ENCODE data around the gene ARRB2.

The ARRB2 gene

DNA sequence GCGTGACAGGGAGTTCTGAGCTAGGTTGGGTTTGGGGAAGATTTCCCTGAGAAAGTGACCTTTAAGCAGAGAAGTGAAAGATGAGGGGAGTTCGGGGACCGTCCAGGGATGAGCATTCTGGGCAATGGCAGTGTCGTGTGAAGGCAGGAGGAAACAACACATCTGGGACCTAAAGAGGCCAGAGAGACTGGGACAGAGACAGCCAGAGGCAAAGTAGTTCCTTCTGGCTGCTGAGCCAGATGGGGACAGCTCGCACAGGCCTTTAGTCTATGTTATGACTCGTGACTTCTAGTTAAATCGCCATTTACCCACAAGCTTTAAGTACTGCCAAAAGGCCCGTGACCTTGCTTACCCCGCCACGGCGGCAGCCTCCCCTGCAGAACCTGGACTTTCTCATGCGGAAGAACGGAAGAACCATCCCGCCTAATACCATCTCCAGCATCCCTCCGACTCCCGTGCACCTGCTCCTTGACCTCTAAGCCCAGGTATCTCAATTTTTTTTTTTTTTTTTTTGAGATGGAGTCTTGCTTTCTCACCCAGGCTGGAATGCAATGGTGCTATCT lies 12.3 kb downstream of the ARRB2 start:
- H3K27ac ChIP-seq (ENCODE audit: low read depth, low read length): no peak overlapping the region

GRCh38 chr17:4724650-4725049 lies 14.2 kb downstream of the ARRB2 start:
- Histone ChIP-seq H3K4me1 (ENCODE audit: control insufficient read depth in 1 of 2, insufficient read depth in 2 of 2, low read length in 2 of 2) (peaks cover 25 to 29% of the 10 kb centered on the region in 2 donors), H3K27me3 (ENCODE audit: control insufficient read depth in 1 of 2, insufficient read depth in 2 of 2, low read length in 2 of 2) (no peaks in the 10 kb centered on the region), H3K9me3 (ENCODE audit: control insufficient read depth in 1 of 2, low read length in 2 of 2) (no peaks in the 10 kb centered on the region), H3K36me3 (ENCODE audit: control insufficient read depth in 1 of 2, insufficient read depth in 2 of 2, low read length in 2 of 2) (peaks cover 0 to 9% of the 10 kb centered on the region in 2 donors), H3K9ac (ENCODE audit: low read depth in 1 of 2, low read length in 2 of 2) (no peak overlapping the region), H3K27ac (ENCODE audit: low read depth, low read length) (no peak overlapping the region), H3K4me3 (ENCODE audit: low read depth in 1 of 2, low read length in 2 of 2) (no peak overlapping the region)

More for the DNA sequence above, 12.3 kb downstream of the ARRB2 start:
- Histone ChIP-seq H3K4me3 (ENCODE audit: low read depth in 1 of 2, low read length in 2 of 2) (no peak overlapping the region), H3K36me3 (ENCODE audit: control insufficient read depth in 1 of 2, insufficient read depth in 2 of 2, low read length in 2 of 2) (peaks cover 0 to 26% of the 10 kb centered on the region in 2 donors), H3K27me3 (ENCODE audit: control insufficient read depth in 1 of 2, insufficient read depth in 2 of 2, low read length in 2 of 2) (no peaks in the 10 kb centered on the region), H3K9ac (ENCODE audit: low read depth in 1 of 2, low read length in 2 of 2) (no peak overlapping the region), H3K4me1 (ENCODE audit: control insufficient read depth in 1 of 2, insufficient read depth in 2 of 2, low read length in 2 of 2) (peaks cover 30 to 34% of the 10 kb centered on the region in 2 donors), H3K9me3 (ENCODE audit: control insufficient read depth in 1 of 2, low read length in 2 of 2) (no peaks in the 10 kb centered on the region)

GRCh38 chr17:4725646-4726310 lies 15.3 kb downstream of the ARRB2 start:
- Histone ChIP-seq H3K36me3 (ENCODE audit: control insufficient read depth in 1 of 2, insufficient read depth in 2 of 2, low read length in 2 of 2) (peaks cover 0 to 3% of the 10 kb centered on the region in 2 donors), H3K9me3 (ENCODE audit: control insufficient read depth in 1 of 2, low read length in 2 of 2) (no peaks in the 10 kb centered on the region), H3K4me1 (ENCODE audit: control insufficient read depth in 1 of 2, insufficient read depth in 2 of 2, low read length in 2 of 2) (peaks cover 17 to 19% of the 10 kb centered on the region in 2 donors), H3K27ac (ENCODE audit: low read depth, low read length) (peak overlapping the region; percentile 5), H3K27me3 (ENCODE audit: control insufficient read depth in 1 of 2, insufficient read depth in 2 of 2, low read length in 2 of 2) (no peaks in the 10 kb centered on the region), H3K4me3 (ENCODE audit: low read depth in 1 of 2, low read length in 2 of 2) (no peak overlapping the region), H3K9ac (ENCODE audit: low read depth in 1 of 2, low read length in 2 of 2) (no peak overlapping the region)

DNA sequence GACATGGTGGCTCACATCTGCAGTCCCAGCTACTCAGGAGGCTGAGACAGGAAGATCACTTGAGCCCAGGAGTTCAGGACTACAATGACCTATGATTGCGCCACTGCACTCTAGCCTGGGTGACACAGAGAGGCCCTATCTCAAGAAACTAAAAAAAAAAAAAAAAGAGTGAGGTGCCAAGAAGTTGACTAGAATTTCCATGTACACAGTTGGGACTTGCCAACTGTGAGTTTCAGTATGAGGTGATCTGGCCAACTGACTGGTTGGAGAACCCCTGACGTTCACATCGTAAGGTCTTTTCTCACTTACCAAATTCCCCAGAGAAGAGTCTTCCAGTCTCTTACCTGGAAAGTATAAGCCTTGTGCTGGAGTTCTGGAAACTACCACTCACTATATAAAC lies 17.7 kb downstream of the ARRB2 start:
- Histone ChIP-seq H3K9me3 (ENCODE audit: control insufficient read depth in 1 of 2, low read length in 2 of 2) (no peaks in the 10 kb centered on the region), H3K4me1 (ENCODE audit: control insufficient read depth in 1 of 2, insufficient read depth in 2 of 2, low read length in 2 of 2) (peaks cover 13 to 19% of the 10 kb centered on the region in 2 donors), H3K4me3 (ENCODE audit: low read depth in 1 of 2, low read length in 2 of 2) (no peak overlapping the region), H3K9ac (ENCODE audit: low read depth in 1 of 2, low read length in 2 of 2) (no peak overlapping the region), H3K27ac (ENCODE audit: low read depth, low read length) (no peak overlapping the region), H3K36me3 (ENCODE audit: control insufficient read depth in 1 of 2, insufficient read depth in 2 of 2, low read length in 2 of 2) (no peaks in the 10 kb centered on the region), H3K27me3 (ENCODE audit: control insufficient read depth in 1 of 2, insufficient read depth in 2 of 2, low read length in 2 of 2) (no peaks in the 10 kb centered on the region)

- Histone ChIP-seq H3K27me3 (ENCODE audit: control insufficient read depth in 1 of 2, insufficient read depth in 2 of 2, low read length in 2 of 2) (no peaks in the 10 kb centered on the region), H3K4me3 (ENCODE audit: low read depth in 1 of 2, low read length in 2 of 2) (no peak overlapping the region), H3K9ac (ENCODE audit: low read depth in 1 of 2, low read length in 2 of 2) (no peak overlapping the region), H3K4me1 (ENCODE audit: control insufficient read depth in 1 of 2, insufficient read depth in 2 of 2, low read length in 2 of 2) (peaks cover 9 to 19% of the 10 kb centered on the region in 2 donors), H3K36me3 (ENCODE audit: control insufficient read depth in 1 of 2, insufficient read depth in 2 of 2, low read length in 2 of 2) (peaks cover 0 to 13% of the 10 kb centered on the region in 2 donors), H3K27ac (ENCODE audit: low read depth, low read length) (no peak overlapping the region), H3K9me3 (ENCODE audit: control insufficient read depth in 1 of 2, low read length in 2 of 2) (no peaks in the 10 kb centered on the region)
Measured at GRCh38 chr17:4733073-4733531, 22.7 kb downstream of the ARRB2 start.

DNA sequence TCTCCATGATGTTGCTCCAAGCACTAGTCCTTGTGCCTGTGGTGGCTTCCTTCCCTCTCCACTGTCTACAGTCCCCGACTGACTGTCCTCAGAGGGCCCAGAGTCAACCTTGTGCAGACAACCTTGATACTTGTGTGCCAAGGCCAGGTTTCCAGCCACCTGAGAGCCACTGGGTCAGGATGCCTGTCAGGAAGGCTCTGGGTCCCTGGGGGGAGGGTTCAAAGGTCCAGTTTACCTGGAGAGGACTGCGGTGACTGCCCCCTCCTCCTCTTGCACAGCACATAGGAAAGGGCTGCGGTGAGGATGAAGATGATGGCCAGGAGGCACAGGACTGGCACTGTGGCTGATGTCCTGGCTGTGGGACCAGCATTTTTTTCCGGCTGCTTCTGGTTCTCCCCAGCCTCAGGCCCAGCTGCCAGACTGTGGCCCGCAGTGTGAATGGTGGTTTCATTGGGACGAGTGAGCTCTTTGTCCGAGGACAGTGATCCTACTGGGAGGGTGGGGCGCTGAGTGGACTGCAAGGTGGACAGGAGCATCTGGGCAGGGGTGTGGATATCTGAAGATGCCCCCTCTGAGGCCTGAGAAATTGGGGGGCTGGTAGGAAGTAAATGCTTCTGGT lies 24.5 kb downstream of the ARRB2 start:
- H3K36me3 ChIP-seq (ENCODE audit: control insufficient read depth in 1 of 2, insufficient read depth in 2 of 2, low read length in 2 of 2): peaks cover 0 to 13% of the 10 kb centered on the region in 2 donors
- H3K27ac ChIP-seq (ENCODE audit: low read depth, low read length): no peak overlapping the region
- H3K9me3 ChIP-seq (ENCODE audit: control insufficient read depth in 1 of 2, low read length in 2 of 2): no peaks in the 10 kb centered on the region
- H3K27me3 ChIP-seq (ENCODE audit: control insufficient read depth in 1 of 2, insufficient read depth in 2 of 2, low read length in 2 of 2): no peaks in the 10 kb centered on the region
- H3K9ac ChIP-seq (ENCODE audit: low read depth in 1 of 2, low read length in 2 of 2): no peak overlapping the region
- H3K4me3 ChIP-seq (ENCODE audit: low read depth in 1 of 2, low read length in 2 of 2): no peak overlapping the region
- peaks cover 9 to 31% of the 10 kb centered on the region in 2 donors for H3K4me1 ChIP-seq (ENCODE audit: control insufficient read depth in 1 of 2, insufficient read depth in 2 of 2, low read length in 2 of 2)

GRCh38 chr17:4735876-4736651 lies 25.6 kb downstream of the ARRB2 start:
- Histone ChIP-seq H3K36me3 (ENCODE audit: control insufficient read depth in 1 of 2, insufficient read depth in 2 of 2, low read length in 2 of 2) (peaks cover 0 to 13% of the 10 kb centered on the region in 2 donors), H3K9ac (ENCODE audit: low read depth in 1 of 2, low read length in 2 of 2) (no peak overlapping the region), H3K27me3 (ENCODE audit: control insufficient read depth in 1 of 2, insufficient read depth in 2 of 2, low read length in 2 of 2) (no peaks in the 10 kb centered on the region), H3K9me3 (ENCODE audit: control insufficient read depth in 1 of 2, low read length in 2 of 2) (no peaks in the 10 kb centered on the region), H3K4me1 (ENCODE audit: control insufficient read depth in 1 of 2, insufficient read depth in 2 of 2, low read length in 2 of 2) (peaks cover 9 to 31% of the 10 kb centered on the region in 2 donors), H3K4me3 (ENCODE audit: low read depth in 1 of 2, low read length in 2 of 2) (no peak overlapping the region), H3K27ac (ENCODE audit: low read depth, low read length) (no peak overlapping the region)

DNA sequence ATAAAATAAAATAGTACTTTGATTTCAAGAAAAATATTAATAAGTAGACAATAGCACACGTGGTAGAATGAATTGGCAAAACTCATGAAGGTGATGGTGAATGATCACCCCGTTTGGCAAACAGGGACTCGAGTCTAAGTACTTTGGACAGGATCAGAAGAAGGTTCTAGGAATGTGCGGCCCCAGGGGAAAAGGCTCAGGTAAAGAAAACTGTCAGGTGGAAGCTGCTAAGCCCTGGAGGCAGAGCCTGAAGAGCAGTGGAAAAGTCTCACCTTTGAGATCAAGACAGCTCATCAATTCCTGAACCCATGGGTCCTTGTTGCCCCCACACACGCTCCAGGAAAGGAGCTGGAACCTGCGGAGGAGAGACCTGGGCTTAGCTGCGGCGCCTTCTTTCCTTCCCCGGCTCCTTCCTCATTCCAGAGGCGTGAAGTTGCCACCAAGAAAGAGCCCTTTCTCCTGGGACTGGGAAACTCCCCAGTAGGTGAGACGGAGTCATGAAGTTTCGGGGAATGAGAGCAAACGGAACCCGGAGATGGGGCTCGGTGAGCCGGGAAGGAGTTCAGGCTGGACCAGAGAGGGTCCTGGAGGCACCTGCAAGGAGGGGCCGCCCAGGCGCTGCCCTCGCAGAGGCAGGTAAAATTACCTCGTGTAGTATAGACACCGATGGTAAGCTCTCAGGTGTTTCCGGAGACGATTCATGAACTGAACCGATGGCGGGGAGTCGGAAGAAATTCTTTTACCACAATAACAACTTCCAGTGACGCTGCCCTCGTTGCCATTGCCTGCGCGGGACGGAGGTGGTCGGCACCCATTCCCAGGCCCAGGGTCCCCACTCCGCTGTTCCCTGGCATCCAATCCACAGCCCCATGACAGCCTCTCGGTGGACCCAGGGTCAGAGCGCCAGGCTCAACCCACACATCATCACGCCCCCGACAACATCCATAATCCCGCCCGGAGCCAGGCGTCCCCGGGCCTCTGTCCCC lies 28.0 kb downstream of the ARRB2 start:
- peak overlapping the region; percentile 87 to 91 for H3K9ac ChIP-seq (ENCODE audit: low read depth in 1 of 2, low read length in 2 of 2)
- H3K4me1 ChIP-seq (ENCODE audit: control insufficient read depth in 1 of 2, insufficient read depth in 2 of 2, low read length in 2 of 2): peaks cover 0 to 18% of the 10 kb centered on the region in 2 donors
- H3K27ac ChIP-seq (ENCODE audit: low read depth, low read length): peak overlapping the region; percentile 86
- H3K36me3 ChIP-seq (ENCODE audit: control insufficient read depth in 1 of 2, insufficient read depth in 2 of 2, low read length in 2 of 2): peaks cover 0 to 13% of the 10 kb centered on the region in 2 donors
- peak overlapping the region; percentile 85 to 91 for H3K4me3 ChIP-seq (ENCODE audit: low read depth in 1 of 2, low read length in 2 of 2)
- no peaks in the 10 kb centered on the region for H3K9me3 ChIP-seq (ENCODE audit: control insufficient read depth in 1 of 2, low read length in 2 of 2)
- no peaks in the 10 kb centered on the region for H3K27me3 ChIP-seq (ENCODE audit: control insufficient read depth in 1 of 2, insufficient read depth in 2 of 2, low read length in 2 of 2)
